Vagina (tissue), 2 donors: ENCODE results near the gene FBL. TPM values are rescaled to one million over a fixed set of nuclear protein-coding genes. Genes with fewer than 3 reads are reported as not detected.
"Not testable (repeated sequence)": the region's sequence is repeated elsewhere in the genome, so short reads cannot be mapped to it uniquely, and the experiment has no call there.

ENCODE experiments used
- DNase-seq, 2 donors: peaks; one replicate each; pipeline ENCODE4 v3.0.0-alpha.2; 2017; ENCODE audit errors: extremely low spot score in 2 of 2
- H3K27ac ChIP-seq: fragments of 200-600 bp; sonication (generic); one replicate; pipeline ENCODE4 v1.5.1; 2019
- H3K27me3 ChIP-seq: fragments of 200-600 bp; sonication (generic); one replicate; pipeline ENCODE4 v1.5.1; 2019
- H3K36me3 ChIP-seq, 2 donors: fragments of 200-600 bp; sonication (generic); one replicate each; pipeline ENCODE4 v1.5.1; 2017 to 2019
- H3K4me1 ChIP-seq: fragments of 200-600 bp; sonication (generic); one replicate; pipeline ENCODE4 v1.5.1; 2019
- H3K4me3 ChIP-seq, 2 donors: fragments of 200-600 bp; sonication (generic); 1 replicate in 1 of 2; 2 replicates in 1 of 2; pipeline ENCODE4 v1.5.1; 2016 to 2019
- H3K9me3 ChIP-seq: fragments of 200-600 bp; sonication (generic); one replicate; pipeline ENCODE4 v1.5.1; 2019
- CTCF ChIP-seq, 3 experiments: fragments of 450-650 bp in 2 of 3; fragments of 200-600 bp in 1 of 3; sonication (generic) in 1 of 3; IDR thresholded peaks; one replicate each; pipeline ENCODE4 v1.5.1; 2017 to 2019; ENCODE audit warnings: antibody characterized with exemption in 3 of 3, mild to moderate bottlenecking in 2 of 3, moderate library complexity in 2 of 3
- POLR2A ChIP-seq, 2 donors: fragments of 450-650 bp; IDR thresholded peaks; one replicate each; pipeline ENCODE4 v1.6.1; 2017; ENCODE audit warnings: antibody characterized with exemption in 2 of 2, mild to moderate bottlenecking in 2 of 2, moderate library complexity in 2 of 2
- POLR2AphosphoS5 ChIP-seq, 2 donors: sonication (generic); formaldehyde crosslinking; IDR thresholded peaks; one replicate each; pipeline ENCODE4 v1.9.0; 2017; ENCODE audit warnings: antibody characterized with exemption in 2 of 2, mild to moderate bottlenecking in 2 of 2, low read depth in 1 of 2; ENCODE audit not compliant: insufficient read depth in 1 of 2
- intact Hi-C: fragments of 100-400 bp; cut with DNase I; formaldehyde crosslinking; loops from one replicate; pipeline ENCODE4 v1.15.1; 2023
- total RNA-seq: library from RNA; depleted of rRNA; stranded (reverse); fragments of >200 nt; gene quantifications from one replicate; pipeline ENCODE4 v1.2.3, GENCODE V29; 2016

FBL gene
- 180 TPM for total RNA-seq

GRCh38 chr19:39845933-39846677 is at the start of gene FBL:
Gene FBL, minus strand, starts transcription at chr19:39846379. Its CDS starts 79 bp downstream, at chr19:39846300.
- no peak for DNase-seq
- Histone ChIP-seq H3K27ac (peak within 1 kb of the TSS; percentile 85), H3K4me1 (peaks cover 46% of the 10 kb centered on the region), H3K36me3 (no peaks in the 10 kb centered on the region), H3K9me3 (no peaks in the 10 kb centered on the region), H3K4me3 (peak within 1 kb of the TSS; percentile 78 to 92), H3K27me3 (no peaks in the 10 kb centered on the region)
- intact Hi-C loops = loop anchor here (10.0 kb wide), 1 partner anchor 129 kb away; the partner anchor contains the start of gene PSMC4
- TF ChIP-seq CTCF (IDR thresholded peaks at IDR 0.05) = no peak
- peak in 1 of 2 donors; percentile 68 for TF ChIP-seq POLR2A (IDR thresholded peaks at IDR 0.05)
- TF ChIP-seq POLR2AphosphoS5 (IDR thresholded peaks at IDR 0.05; ENCODE audit: insufficient read depth in 1 of 2, low read depth in 1 of 2) = peak; percentile 88 to 96

GRCh38 chr19:39895096-39895495 is 48.9 kb upstream of the FBL start:
- H3K4me1 ChIP-seq, H3K27ac ChIP-seq, H3K4me3 ChIP-seq, H3K9me3 ChIP-seq, H3K36me3 ChIP-seq, H3K27me3 ChIP-seq, DNase-seq, intact Hi-C loops: not testable (repeated sequence)

- H3K36me3 ChIP-seq, H3K4me3 ChIP-seq, DNase-seq, H3K27me3 ChIP-seq, H3K27ac ChIP-seq, intact Hi-C loops, H3K4me1 ChIP-seq, H3K9me3 ChIP-seq: not testable (repeated sequence)
Observed at GRCh38 chr19:39894236-39894606, 48.0 kb upstream of the FBL start.

GRCh38 chr19:39893366-39894235 is 47.4 kb upstream of the FBL start:
- H3K4me3 ChIP-seq, DNase-seq, intact Hi-C loops, H3K27me3 ChIP-seq, H3K9me3 ChIP-seq, H3K27ac ChIP-seq, H3K36me3 ChIP-seq, H3K4me1 ChIP-seq: not testable (repeated sequence)

- DNase-seq, H3K4me1 ChIP-seq, H3K27me3 ChIP-seq, H3K4me3 ChIP-seq, H3K36me3 ChIP-seq, intact Hi-C loops, H3K27ac ChIP-seq, H3K9me3 ChIP-seq: not testable (repeated sequence)
Observed at GRCh38 chr19:39892506-39892902, 46.3 kb upstream of the FBL start.

- intact Hi-C loops, H3K27ac ChIP-seq, H3K36me3 ChIP-seq, DNase-seq, H3K27me3 ChIP-seq, H3K4me3 ChIP-seq, H3K9me3 ChIP-seq, H3K4me1 ChIP-seq: not testable (repeated sequence)
Observed at GRCh38 chr19:39891660-39892505, 45.7 kb upstream of the FBL start.

GRCh38 chr19:39890755-39891551 is 44.8 kb upstream of the FBL start:
- H3K36me3 ChIP-seq = no peaks in the 10 kb centered on the region
- no peaks in the 10 kb centered on the region for H3K9me3 ChIP-seq
- DNase-seq = no peak
- TF ChIP-seq POLR2AphosphoS5 (IDR thresholded peaks at IDR 0.05; ENCODE audit: insufficient read depth in 1 of 2, low read depth in 1 of 2) = no peak
- TF ChIP-seq CTCF (IDR thresholded peaks at IDR 0.05) = no peak
- no peak for TF ChIP-seq POLR2A (IDR thresholded peaks at IDR 0.05)
- no peaks in the 10 kb centered on the region for H3K4me1 ChIP-seq
- H3K27me3 ChIP-seq = no peaks in the 10 kb centered on the region
- no peak overlapping the region for H3K4me3 ChIP-seq
- intact Hi-C loops = no loop called here
- H3K27ac ChIP-seq = no peak overlapping the region

- intact Hi-C loops, DNase-seq, H3K36me3 ChIP-seq, H3K27ac ChIP-seq, H3K4me1 ChIP-seq, H3K27me3 ChIP-seq, H3K9me3 ChIP-seq, H3K4me3 ChIP-seq: not testable (repeated sequence)
Observed at GRCh38 chr19:39889872-39890754, 43.9 kb upstream of the FBL start.

- H3K4me3 ChIP-seq, DNase-seq, intact Hi-C loops, H3K36me3 ChIP-seq, H3K9me3 ChIP-seq, H3K27me3 ChIP-seq, H3K4me1 ChIP-seq, H3K27ac ChIP-seq: not testable (repeated sequence)
Observed at GRCh38 chr19:39887456-39887951, 41.3 kb upstream of the FBL start.
